Measurements from ENCODE around the gene GLRX2.
"Not testable (repeated sequence)": the region's sequence is repeated elsewhere in the genome, so short reads cannot be mapped to it uniquely, and the experiment has no call there.

GLRX2 gene

GRCh38 chr1:193104907-193105820 lies at the start of gene GLRX2:
Gene GLRX2, minus strand, starts transcription at chr1:193105414. Its CDS starts 32 bp downstream, at chr1:193105382.
- DNase-seq (ENCODE audit: low read depth in 2 of 2) = peak; percentile 55 to 62

DNA sequence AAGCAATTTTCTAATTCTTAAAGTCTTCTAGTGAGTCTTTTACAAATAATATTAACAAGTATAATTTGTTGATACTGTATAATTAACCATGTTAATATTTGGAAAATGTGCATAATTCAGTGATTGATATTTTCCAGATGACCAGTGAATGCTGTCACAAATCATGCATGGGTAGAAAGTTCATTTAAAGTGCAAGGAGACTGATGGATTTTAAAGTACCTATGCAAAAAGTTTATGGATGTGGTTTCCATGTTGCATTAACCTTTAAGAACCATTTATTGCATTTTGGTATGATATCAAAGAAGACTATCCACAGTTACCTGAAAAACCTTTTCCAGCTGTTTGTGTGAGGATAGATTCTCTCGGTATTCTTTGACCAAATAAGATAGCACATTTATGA lies 39.8 kb upstream of the GLRX2 start:
- no peak for DNase-seq (ENCODE audit: low read depth in 2 of 2)

GRCh38 chr1:193144361-193144938 lies 39.2 kb upstream of the GLRX2 start:
- DNase-seq (ENCODE audit: low read depth in 2 of 2) = no peak

GRCh38 chr1:193143285-193143684 lies 38.1 kb upstream of the GLRX2 start:
- DNase-seq (ENCODE audit: low read depth in 2 of 2) = no peak

DNA sequence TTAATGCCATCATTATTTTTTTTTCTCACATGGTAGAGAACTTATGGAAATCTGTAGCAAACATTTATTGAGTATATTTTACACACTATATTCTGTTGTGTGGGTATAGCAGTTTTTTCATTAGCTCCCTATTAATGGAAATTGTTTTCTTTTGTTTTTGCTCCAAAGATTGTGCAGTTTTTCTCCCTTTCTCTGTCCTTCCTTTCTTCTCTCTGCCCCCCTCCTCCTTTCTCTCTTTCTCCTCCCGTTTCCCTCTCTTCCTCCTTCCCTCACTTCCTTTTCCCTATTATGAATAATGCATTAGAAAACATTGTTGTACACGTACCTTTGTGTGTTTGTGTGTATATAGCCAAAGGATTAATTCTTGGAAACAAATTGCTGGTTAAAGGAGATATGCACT lies 37.2 kb upstream of the GLRX2 start:
- no peak for DNase-seq (ENCODE audit: low read depth in 2 of 2)

DNA sequence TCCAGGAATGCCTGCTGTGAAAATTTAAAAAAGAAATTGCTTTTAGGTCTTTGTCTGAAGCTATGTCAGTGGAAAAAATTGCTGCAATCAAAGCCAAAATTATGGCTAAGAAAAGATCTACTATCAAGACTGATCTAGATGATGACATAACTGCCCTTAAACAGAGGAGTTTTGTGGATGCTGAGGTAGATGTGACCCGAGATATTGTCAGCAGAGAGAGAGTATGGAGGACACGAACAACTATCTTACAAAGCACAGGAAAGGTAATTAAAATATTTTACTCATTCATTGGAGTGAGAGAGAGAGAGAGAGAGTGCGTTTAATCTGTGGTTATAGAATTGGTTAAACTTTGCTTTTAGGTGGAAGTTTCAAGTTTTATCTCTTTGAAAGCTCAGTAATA lies 36.6 kb upstream of the GLRX2 start:
- DNase-seq (ENCODE audit: low read depth in 2 of 2) = no peak

- DNase-seq (ENCODE audit: low read depth in 2 of 2) = no peak
These were observed 35.0 kb upstream of the GLRX2 start for GRCh38 chr1:193140254-193140653.

DNA sequence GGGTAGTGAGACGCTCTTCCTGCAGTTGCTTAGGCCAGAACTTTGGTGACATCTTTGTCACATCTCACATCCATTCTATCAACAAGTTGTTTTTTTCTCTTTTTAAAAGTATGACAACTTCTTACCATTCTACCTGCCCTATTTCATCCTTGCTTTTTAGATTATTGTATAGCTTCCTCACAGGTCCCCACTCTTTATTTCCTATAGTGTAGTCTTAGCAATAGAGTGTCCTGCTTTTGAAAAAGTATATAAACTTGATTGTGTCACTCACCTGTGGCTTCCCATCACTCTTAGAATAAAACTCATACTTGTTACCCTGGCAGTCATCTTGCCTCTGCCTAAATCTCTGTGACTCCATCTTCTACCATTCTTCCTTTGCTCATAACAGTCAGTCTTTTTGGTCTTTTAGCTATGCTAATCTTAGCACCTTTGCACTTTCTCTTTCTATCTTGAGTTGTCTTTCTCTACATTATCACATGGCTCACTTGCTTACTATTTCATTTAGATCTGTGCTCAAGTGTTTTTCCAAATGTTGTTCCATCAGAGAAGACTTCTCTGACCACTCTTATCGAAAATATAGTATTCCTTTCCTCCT lies 26.1 kb upstream of the GLRX2 start:
- DNase-seq (ENCODE audit: low read depth in 2 of 2) = no peak

DNA sequence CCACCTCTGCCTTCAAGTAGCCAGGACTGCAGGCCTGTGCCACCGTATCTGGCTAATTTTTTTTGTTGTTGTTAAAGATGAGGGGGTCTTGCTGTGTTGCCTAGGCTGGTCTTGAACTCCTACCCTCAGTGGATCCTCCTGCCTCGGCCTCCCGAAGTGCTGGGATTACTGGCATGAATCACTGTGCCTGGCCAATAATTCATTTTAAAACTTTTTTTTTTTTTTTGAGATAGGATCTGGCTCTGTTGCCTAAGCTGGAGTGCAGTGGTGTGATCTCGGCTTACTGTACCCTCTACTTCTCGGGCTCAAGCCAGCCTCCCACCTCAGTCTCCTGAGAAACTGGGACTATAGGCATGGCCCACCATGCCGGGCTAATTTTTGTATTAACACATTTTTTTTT lies 20.2 kb upstream of the GLRX2 start:
- no peak for DNase-seq (ENCODE audit: low read depth in 2 of 2)

DNA sequence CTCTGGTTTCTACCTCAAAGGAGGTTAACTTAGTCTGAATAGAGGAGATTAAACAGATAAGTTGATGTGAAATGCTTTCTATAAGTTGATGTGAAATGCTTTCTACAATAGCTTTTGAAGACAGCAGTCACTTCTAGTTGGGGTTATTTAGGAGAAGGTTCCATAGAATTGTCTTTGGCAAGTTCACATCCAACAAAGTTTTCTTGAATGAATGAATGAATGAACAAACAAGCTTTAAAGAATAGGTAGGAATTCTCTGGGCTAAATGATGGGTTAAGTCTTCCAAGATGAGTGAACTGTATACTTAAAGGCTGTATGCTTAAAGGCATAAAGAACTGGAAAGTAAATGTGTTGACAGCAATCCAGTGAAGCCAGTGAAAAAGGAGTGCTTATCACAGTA lies 18.5 kb upstream of the GLRX2 start:
- no peak for DNase-seq (ENCODE audit: low read depth in 2 of 2)

GRCh38 chr1:193121616-193122593 lies 16.7 kb upstream of the GLRX2 start, which contains the start of gene CDC73:
Gene CDC73, plus strand, starts transcription at chr1:193122031. Its CDS starts 170 bp downstream, at chr1:193122201.
- DNase-seq (ENCODE audit: low read depth in 2 of 2) = peak; percentile 98

DNA sequence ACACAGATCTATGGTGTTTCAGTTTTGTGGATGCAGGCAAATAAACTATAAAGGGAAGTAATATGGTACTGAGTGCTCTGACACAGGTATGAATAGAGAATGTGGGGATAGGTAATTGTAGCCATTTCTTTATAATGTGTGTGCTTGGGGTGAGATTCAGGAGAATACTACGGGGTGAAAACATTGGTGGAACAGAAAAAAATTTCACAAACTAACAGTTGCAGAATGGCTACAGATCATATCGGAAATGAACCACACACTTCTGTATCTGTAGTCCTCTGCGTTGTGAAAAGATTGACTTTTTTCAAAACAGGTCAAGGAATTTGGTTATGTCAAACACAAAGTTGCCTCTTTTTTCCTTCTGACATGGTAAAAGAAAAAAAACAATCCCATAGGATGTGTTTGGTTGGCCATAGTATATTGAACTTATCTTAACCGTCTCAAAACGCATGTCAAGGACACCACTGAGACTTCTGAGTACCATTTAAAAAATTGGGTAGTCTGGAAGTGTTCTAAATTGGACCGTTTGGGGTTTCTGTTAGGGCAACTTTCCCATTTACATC lies 15.5 kb upstream of the GLRX2 start:
- no peak for DNase-seq (ENCODE audit: low read depth in 2 of 2)

- DNase-seq (ENCODE audit: low read depth in 2 of 2) = no peak
These were observed 13.9 kb upstream of the GLRX2 start for GRCh38 chr1:193118803-193119730.

DNA sequence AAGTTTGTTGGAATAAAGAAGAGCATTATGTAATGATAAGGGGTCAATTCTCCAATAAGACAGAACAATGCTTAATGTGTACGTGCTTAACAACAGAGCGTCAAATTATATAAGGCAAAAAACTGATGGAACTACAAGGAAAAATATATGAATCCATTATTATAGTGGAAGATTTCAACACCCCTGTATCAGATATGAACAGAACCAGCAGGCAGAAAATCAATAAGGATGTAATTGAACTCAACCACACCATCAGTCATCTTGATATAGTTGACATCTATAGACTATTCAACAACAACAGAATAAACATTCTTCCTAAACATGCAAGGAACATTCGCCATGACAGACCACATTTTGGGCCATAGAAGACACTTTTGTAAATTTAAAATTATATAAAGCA lies 13.0 kb upstream of the GLRX2 start:
- DNase-seq (ENCODE audit: low read depth in 2 of 2) = no peak

- not testable (repeated sequence) for DNase-seq (ENCODE audit: low read depth in 2 of 2)
These were observed 12.0 kb upstream of the GLRX2 start for GRCh38 chr1:193117167-193117566.

DNA sequence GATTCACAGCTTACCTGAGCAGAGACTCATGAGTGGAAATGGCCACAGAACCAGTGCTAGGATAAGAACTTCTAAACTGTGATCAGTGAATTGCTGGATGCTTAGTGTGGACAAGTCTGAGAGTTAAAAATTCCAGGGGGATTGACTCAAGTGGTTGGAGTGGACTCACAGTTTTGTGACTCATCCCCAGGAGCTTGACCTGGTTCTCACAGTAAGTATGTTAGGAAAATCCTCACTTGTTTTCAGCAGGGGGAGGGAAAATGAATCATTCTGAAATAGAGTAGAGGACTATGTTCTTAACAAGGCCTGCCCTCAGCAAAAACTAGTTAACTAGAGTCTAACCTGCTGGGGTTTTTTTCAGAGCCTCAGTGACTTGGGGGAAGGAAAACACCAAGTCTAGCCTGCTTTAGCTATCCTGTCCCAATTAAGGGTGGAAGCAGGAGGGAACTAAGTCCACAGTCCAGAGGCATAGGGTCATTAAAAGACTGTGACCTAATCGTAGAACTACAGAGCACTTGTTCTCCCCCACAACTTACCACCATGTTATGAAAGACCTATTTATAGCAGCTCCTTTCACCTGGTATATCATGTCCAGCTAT lies 10.5 kb upstream of the GLRX2 start:
- no peak for DNase-seq (ENCODE audit: low read depth in 2 of 2)

DNA sequence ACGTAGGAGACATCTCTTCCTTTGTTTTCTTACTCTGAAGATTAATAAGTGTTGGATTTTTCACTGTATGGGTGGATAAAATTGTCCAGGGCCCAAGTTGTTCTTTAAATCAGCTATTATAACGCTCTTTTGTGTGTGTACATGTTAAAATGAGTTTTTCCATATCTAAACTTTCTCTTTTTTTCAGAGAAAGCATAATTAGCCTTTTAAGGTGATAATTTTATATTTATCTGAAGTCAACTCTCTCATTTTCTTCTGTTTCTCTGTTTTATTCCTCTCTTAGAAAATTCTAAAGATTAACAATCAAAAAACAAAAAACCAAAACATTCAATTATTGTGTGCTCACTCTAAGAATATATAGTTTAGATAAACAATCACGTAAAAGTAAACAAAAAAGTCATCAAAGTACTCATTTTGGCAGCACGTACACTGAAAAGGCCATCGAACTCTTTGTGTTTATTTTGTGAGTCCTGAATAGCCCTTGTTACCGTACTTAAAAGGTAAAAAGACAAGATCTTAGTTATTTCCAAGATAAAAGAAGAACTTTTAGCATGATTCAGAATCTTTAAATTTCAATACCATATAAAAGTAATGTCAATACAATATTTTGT lies 9.4 kb upstream of the GLRX2 start:
- DNase-seq (ENCODE audit: low read depth in 2 of 2) = no peak

GRCh38 chr1:193113992-193114332 lies 8.7 kb upstream of the GLRX2 start:
- DNase-seq (ENCODE audit: low read depth in 2 of 2) = no peak

DNA sequence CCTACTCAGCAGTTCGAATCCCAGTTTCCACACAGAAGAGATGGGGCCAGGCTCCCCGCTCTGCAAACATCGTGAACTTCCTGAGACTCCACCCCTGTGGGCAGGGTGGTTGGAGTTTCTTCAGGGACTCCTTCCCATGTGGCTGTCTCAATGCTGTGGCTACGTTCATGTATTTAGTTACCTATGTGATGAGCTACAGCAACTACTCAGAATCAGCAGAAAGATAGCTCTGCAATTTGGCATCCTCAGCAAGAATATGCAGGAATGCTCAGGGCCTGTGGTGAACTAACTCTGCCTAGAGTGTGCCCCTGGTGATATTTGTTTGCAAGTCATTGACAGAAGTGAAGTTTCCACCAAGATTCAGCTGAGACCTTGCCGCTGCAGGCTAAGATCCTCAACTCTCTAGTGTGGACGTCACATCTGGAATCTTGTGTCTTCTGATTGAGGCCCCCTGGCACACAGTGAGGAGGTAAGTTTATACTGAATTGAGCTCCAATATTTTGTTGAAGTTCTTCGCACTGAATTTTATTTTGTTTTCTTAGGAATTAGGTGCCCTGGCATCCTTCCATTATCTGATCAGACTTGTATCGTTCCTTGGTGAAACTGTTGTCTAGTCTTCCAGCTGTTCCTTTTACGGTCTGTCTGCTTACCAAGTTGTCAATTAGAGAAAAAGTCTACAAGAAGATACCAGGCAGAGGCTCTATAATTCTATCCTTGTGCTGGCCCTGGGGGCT lies 8.2 kb upstream of the GLRX2 start:
- DNase-seq (ENCODE audit: low read depth in 2 of 2) = no peak
